Measurements from ENCODE around the gene PDE8A. TPM values are rescaled to one million over a fixed set of nuclear protein-coding genes. Genes with fewer than 3 reads are reported as not detected.

Gene PDE8A
- total and polyA plus RNA-seq, 4 donors: 11.2 to 47.5 (median 16.6) TPM

DNA sequence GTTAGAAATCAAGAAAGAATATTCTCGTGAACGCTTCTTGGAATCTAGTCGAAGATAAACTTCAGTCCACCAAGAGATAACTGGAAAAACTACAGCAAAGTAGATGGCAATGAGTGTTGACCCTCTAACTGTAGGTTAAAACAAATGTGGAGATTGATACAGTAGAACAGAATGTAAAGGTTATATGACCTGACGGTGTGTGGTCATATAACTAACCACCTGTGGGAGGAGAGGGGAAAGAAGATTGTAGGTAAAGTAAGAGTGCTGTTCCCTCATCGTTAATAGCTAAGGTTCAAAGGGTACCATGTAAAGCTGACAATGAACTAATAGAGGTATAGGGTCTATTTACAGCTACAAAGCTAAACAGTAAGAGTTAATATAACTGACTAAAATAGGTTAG, 52.6 kb downstream of the PDE8A start:
- H3K27me3 ChIP-seq (ENCODE audit: control insufficient read depth in 4 of 4, insufficient read depth in 4 of 4, low read length in 3 of 4): no peaks in the 10 kb centered on the region
- H3K9me3 ChIP-seq (ENCODE audit: control insufficient read depth in 4 of 4, low read length in 3 of 4): no peaks in the 10 kb centered on the region
- no peak overlapping the region for H3K27ac ChIP-seq (ENCODE audit: low read depth in 1 of 2, low read length in 2 of 2)
- TF ChIP-seq FOXA2 (IDR thresholded peaks at IDR 0.05) (no peak), YY1 (IDR thresholded peaks at IDR 0.05) (no peak), JUND (IDR thresholded peaks at IDR 0.05) (no peak), FOXA1 (IDR thresholded peaks at IDR 0.05) (no peak), NR2F2 (IDR thresholded peaks at IDR 0.05) (no peak), EGR1 (IDR thresholded peaks at IDR 0.05; ENCODE audit: low read depth in 2 of 2) (no peak)
- TF ChIP-seq, protein P1, sequence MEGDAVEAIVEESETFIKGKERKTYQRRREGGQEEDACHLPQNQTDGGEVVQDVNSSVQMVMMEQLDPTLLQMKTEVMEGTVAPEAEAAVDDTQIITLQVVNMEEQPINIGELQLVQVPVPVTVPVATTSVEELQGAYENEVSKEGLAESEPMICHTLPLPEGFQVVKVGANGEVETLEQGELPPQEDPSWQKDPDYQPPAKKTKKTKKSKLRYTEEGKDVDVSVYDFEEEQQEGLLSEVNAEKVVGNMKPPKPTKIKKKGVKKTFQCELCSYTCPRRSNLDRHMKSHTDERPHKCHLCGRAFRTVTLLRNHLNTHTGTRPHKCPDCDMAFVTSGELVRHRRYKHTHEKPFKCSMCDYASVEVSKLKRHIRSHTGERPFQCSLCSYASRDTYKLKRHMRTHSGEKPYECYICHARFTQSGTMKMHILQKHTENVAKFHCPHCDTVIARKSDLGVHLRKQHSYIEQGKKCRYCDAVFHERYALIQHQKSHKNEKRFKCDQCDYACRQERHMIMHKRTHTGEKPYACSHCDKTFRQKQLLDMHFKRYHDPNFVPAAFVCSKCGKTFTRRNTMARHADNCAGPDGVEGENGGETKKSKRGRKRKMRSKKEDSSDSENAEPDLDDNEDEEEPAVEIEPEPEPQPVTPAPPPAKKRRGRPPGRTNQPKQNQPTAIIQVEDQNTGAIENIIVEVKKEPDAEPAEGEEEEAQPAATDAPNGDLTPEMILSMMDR (IDR thresholded peaks at IDR 0.05; ENCODE audit: low read depth, low read length, missing input control): no peak
- DNase-seq (ENCODE audit: low spot score): no peak
- no peaks in the 10 kb centered on the region for H3K36me3 ChIP-seq (ENCODE audit: control insufficient read depth in 4 of 4, insufficient read depth in 3 of 4, low read depth in 1 of 4, low read length in 3 of 4)
- peaks cover 13 to 53% (median 37%) of the 10 kb centered on the region in 4 donors for H3K4me1 ChIP-seq (ENCODE audit: control insufficient read depth in 4 of 4, insufficient read depth in 4 of 4, low read length in 3 of 4)
- no peak overlapping the region for H3K9ac ChIP-seq (ENCODE audit: low read depth in 1 of 2, low read length in 2 of 2)
- 93% methylated on average over 5 of the region's 5 CpGs for WGBS
- H3K4me3 ChIP-seq (ENCODE audit: low read depth in 1 of 3, low read length in 3 of 3): no peak overlapping the region

DNA sequence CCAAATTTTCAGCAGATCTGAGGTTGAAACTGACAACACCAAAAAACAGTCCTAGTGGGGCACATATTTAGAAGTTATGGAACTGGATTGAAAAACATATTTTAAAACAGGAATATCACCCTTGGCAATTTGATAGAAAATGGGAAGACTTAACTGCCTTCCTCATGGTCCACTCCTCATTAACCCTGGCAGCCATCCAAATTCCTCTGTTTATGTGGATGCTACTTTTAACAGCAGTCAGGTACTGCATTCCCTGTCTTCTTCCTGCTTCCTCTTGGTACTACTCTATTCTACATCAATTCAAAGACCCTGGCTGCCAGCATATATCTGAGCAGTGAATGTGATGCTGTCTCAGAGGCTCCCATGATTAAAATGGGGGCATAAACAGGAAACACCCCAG, 54.3 kb downstream of the PDE8A start:
- Histone ChIP-seq H3K27me3 (ENCODE audit: control insufficient read depth in 4 of 4, insufficient read depth in 4 of 4, low read length in 3 of 4) (no peaks in the 10 kb centered on the region), H3K36me3 (ENCODE audit: control insufficient read depth in 4 of 4, insufficient read depth in 3 of 4, low read depth in 1 of 4, low read length in 3 of 4) (no peaks in the 10 kb centered on the region), H3K4me3 (ENCODE audit: low read depth in 1 of 3, low read length in 3 of 3) (no peak overlapping the region), H3K27ac (ENCODE audit: low read depth in 1 of 2, low read length in 2 of 2) (no peak overlapping the region), H3K9ac (ENCODE audit: low read depth in 1 of 2, low read length in 2 of 2) (no peak overlapping the region), H3K4me1 (ENCODE audit: control insufficient read depth in 4 of 4, insufficient read depth in 4 of 4, low read length in 3 of 4) (peaks cover 8 to 36% (median 23%) of the 10 kb centered on the region in 4 donors), H3K9me3 (ENCODE audit: control insufficient read depth in 4 of 4, low read length in 3 of 4) (no peaks in the 10 kb centered on the region)
- no peak for TF ChIP-seq FOXA1 (IDR thresholded peaks at IDR 0.05)
- no peak for TF ChIP-seq TAF1 (conservative IDR thresholded peaks at IDR 0.05)
- TF ChIP-seq YY1 (IDR thresholded peaks at IDR 0.05): no peak
- no peak for TF ChIP-seq SP1 (IDR thresholded peaks at IDR 0.05)
- no peak for TF ChIP-seq JUND (IDR thresholded peaks at IDR 0.05)
- no peak for TF ChIP-seq NR2F2 (IDR thresholded peaks at IDR 0.05)
- TF ChIP-seq, protein P2, sequence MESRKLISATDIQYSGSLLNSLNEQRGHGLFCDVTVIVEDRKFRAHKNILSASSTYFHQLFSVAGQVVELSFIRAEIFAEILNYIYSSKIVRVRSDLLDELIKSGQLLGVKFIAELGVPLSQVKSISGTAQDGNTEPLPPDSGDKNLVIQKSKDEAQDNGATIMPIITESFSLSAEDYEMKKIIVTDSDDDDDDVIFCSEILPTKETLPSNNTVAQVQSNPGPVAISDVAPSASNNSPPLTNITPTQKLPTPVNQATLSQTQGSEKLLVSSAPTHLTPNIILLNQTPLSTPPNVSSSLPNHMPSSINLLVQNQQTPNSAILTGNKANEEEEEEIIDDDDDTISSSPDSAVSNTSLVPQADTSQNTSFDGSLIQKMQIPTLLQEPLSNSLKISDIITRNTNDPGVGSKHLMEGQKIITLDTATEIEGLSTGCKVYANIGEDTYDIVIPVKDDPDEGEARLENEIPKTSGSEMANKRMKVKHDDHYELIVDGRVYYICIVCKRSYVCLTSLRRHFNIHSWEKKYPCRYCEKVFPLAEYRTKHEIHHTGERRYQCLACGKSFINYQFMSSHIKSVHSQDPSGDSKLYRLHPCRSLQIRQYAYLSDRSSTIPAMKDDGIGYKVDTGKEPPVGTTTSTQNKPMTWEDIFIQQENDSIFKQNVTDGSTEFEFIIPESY (IDR thresholded peaks at IDR 0.05): no peak
- TF ChIP-seq GABPA (IDR thresholded peaks at IDR 0.05 in 1 of 2, conservative IDR thresholded peaks at IDR 0.05 in 1 of 2): no peak
- TF ChIP-seq, protein P3, sequence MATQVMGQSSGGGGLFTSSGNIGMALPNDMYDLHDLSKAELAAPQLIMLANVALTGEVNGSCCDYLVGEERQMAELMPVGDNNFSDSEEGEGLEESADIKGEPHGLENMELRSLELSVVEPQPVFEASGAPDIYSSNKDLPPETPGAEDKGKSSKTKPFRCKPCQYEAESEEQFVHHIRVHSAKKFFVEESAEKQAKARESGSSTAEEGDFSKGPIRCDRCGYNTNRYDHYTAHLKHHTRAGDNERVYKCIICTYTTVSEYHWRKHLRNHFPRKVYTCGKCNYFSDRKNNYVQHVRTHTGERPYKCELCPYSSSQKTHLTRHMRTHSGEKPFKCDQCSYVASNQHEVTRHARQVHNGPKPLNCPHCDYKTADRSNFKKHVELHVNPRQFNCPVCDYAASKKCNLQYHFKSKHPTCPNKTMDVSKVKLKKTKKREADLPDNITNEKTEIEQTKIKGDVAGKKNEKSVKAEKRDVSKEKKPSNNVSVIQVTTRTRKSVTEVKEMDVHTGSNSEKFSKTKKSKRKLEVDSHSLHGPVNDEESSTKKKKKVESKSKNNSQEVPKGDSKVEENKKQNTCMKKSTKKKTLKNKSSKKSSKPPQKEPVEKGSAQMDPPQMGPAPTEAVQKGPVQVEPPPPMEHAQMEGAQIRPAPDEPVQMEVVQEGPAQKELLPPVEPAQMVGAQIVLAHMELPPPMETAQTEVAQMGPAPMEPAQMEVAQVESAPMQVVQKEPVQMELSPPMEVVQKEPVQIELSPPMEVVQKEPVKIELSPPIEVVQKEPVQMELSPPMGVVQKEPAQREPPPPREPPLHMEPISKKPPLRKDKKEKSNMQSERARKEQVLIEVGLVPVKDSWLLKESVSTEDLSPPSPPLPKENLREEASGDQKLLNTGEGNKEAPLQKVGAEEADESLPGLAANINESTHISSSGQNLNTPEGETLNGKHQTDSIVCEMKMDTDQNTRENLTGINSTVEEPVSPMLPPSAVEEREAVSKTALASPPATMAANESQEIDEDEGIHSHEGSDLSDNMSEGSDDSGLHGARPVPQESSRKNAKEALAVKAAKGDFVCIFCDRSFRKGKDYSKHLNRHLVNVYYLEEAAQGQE (IDR thresholded peaks at IDR 0.05): no peak
- no peak for TF ChIP-seq RAD21 (IDR thresholded peaks at IDR 0.05)
- TF ChIP-seq, protein P4, sequence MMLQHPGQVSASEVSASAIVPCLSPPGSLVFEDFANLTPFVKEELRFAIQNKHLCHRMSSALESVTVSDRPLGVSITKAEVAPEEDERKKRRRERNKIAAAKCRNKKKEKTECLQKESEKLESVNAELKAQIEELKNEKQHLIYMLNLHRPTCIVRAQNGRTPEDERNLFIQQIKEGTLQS (IDR thresholded peaks at IDR 0.05): no peak
- TF ChIP-seq EGR1 (IDR thresholded peaks at IDR 0.05; ENCODE audit: low read depth in 2 of 2): no peak
- TF ChIP-seq, protein P5, sequence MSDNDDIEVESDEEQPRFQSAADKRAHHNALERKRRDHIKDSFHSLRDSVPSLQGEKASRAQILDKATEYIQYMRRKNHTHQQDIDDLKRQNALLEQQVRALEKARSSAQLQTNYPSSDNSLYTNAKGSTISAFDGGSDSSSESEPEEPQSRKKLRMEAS (IDR thresholded peaks at IDR 0.05): no peak
- TF ChIP-seq, protein P1 (IDR thresholded peaks at IDR 0.05; ENCODE audit: low read depth, low read length, missing input control): no peak
- TF ChIP-seq RXRA (IDR thresholded peaks at IDR 0.05): no peak
- no peak for TF ChIP-seq HNF4G (IDR thresholded peaks at IDR 0.05)
- TF ChIP-seq FOXA2 (IDR thresholded peaks at IDR 0.05): no peak
- no peak for DNase-seq (ENCODE audit: low spot score)
